Measurements from ENCODE around the gene PPP4R4.

Gene PPP4R4

DNA sequence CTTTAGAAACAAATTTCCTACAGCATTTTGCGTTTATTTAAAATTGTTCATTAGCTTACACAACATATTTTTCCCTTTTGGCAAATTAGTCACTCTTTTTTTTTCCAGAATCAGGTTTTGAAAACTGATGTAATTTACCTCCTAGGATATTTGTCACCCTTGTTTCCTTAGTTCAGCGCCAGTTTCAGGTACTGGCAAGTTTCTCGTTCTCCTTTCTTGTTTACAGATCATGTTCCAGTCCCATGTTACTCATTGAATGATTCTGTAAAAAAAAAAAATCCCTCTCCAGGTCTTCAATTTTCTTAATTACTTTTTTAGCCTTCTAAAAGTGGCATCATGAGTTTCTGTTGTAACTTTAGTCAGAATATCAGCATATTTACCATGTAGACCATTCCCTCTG, 2.7 kb downstream of the PPP4R4 start:
- no peak overlapping the region for H2BK5ac ChIP-seq (ENCODE audit: low read length)
- no peak overlapping the region for H3K4ac ChIP-seq (ENCODE audit: low read length)
- H3K9me3 ChIP-seq (replicated peaks in 1 of 2; ENCODE audit: control insufficient read depth in 2 of 2, insufficient read depth in 1 of 2, low read depth in 1 of 2, low read length in 2 of 2) = no peaks in the 10 kb centered on the region
- no peak for DNase-seq (ENCODE audit: low spot score)
- WGBS, 2 donors (ENCODE audit: extremely low coverage in 2 of 2, insufficient read length in 2 of 2, insufficient replicate concordance in 1 of 2) = no CpG with 5 or more reads among the region's 3 CpGs
- no peak overlapping the region for H2AK5ac ChIP-seq (ENCODE audit: low read depth, low read length)
- no peak overlapping the region for H2AFZ ChIP-seq (ENCODE audit: low read length)
- no peak overlapping the region for H2BK120ac ChIP-seq (ENCODE audit: low read depth, low read length)
- no peak overlapping the region for H3K27ac ChIP-seq (replicated peaks; ENCODE audit: low read length)
- H3K9ac ChIP-seq (ENCODE audit: low read depth, low read length, poor library complexity) = no peak overlapping the region
- no peak overlapping the region for H3K23ac ChIP-seq (ENCODE audit: low read depth, low read length, poor library complexity)
- H2BK15ac ChIP-seq (ENCODE audit: low read length) = no peak overlapping the region
- H3K4me3 ChIP-seq (ENCODE audit: low read length in 2 of 2) = no peak overlapping the region
- H3K27me3 ChIP-seq (ENCODE audit: control insufficient read depth in 3 of 3, insufficient read depth in 3 of 3, low read depth in 1 of 3, low read length in 3 of 3) = peaks cover 0 to 11% (median 0%) of the 10 kb centered on the region in 3 experiments
- H3K4me2 ChIP-seq (ENCODE audit: insufficient read depth, low read length, poor library complexity, severe bottlenecking) = no peak overlapping the region
- no peak overlapping the region for H3K18ac ChIP-seq (ENCODE audit: low read length)
- H3K14ac ChIP-seq (ENCODE audit: low read length) = no peak overlapping the region
- H3K79me1 ChIP-seq (ENCODE audit: low read depth, low read length) = peaks cover 3% of the 10 kb centered on the region
- H3K4me1 ChIP-seq (ENCODE audit: control insufficient read depth in 2 of 2, insufficient read depth in 1 of 2, low read depth in 1 of 2, low read length in 2 of 2) = peaks cover 3 to 7% of the 10 kb centered on the region in 2 donors
- no peaks in the 10 kb centered on the region for H3K36me3 ChIP-seq (replicated peaks in 1 of 2; ENCODE audit: control insufficient read depth in 2 of 2, insufficient read depth in 2 of 2, low read length in 2 of 2)
- H4K8ac ChIP-seq (ENCODE audit: low read depth, low read length) = no peak overlapping the region
- no peak overlapping the region for H2BK12ac ChIP-seq (ENCODE audit: low read length)
- H4K91ac ChIP-seq (ENCODE audit: low read depth, low read length, poor library complexity) = no peak overlapping the region

DNA sequence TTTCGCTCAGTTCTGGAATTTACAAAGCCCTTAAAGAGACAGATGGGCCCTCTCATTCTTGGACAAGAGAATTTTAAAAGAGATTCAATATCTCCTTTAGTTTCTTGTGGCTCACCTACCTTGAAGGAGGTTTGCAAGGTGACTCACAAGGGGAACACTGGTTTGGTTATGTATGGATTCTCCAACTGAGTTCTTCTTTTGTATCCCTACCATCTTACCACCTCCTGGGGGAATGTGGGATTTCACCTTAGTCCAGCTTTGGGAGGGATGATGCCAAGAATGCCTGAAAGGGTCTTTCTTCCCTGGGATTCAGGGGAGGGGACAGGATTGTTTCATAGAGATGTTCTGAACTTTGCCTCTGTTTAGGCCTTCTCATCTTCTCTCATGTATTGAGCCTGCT, 3.7 kb downstream of the PPP4R4 start:
- Histone ChIP-seq H3K4me1 (ENCODE audit: control insufficient read depth in 2 of 2, insufficient read depth in 1 of 2, low read depth in 1 of 2, low read length in 2 of 2) (peaks cover 3 to 7% of the 10 kb centered on the region in 2 donors), H2AK5ac (ENCODE audit: low read depth, low read length) (no peak overlapping the region), H4K91ac (ENCODE audit: low read depth, low read length, poor library complexity) (no peak overlapping the region), H3K18ac (ENCODE audit: low read length) (no peak overlapping the region), H4K8ac (ENCODE audit: low read depth, low read length) (no peak overlapping the region), H3K4me3 (ENCODE audit: low read length in 2 of 2) (no peak overlapping the region), H3K27me3 (ENCODE audit: control insufficient read depth in 3 of 3, insufficient read depth in 3 of 3, low read depth in 1 of 3, low read length in 3 of 3) (peaks cover 0 to 3% (median 0%) of the 10 kb centered on the region in 3 experiments), H2BK120ac (ENCODE audit: low read depth, low read length) (no peak overlapping the region), H3K9ac (ENCODE audit: low read depth, low read length, poor library complexity) (no peak overlapping the region), H3K9me3 (replicated peaks in 1 of 2; ENCODE audit: control insufficient read depth in 2 of 2, insufficient read depth in 1 of 2, low read depth in 1 of 2, low read length in 2 of 2) (no peaks in the 10 kb centered on the region), H3K14ac (ENCODE audit: low read length) (no peak overlapping the region), H3K23ac (ENCODE audit: low read depth, low read length, poor library complexity) (no peak overlapping the region), H2BK12ac (ENCODE audit: low read length) (no peak overlapping the region), H2AFZ (ENCODE audit: low read length) (no peak overlapping the region), H3K79me1 (ENCODE audit: low read depth, low read length) (peaks cover 3% of the 10 kb centered on the region), H3K4ac (ENCODE audit: low read length) (no peak overlapping the region), H2BK15ac (ENCODE audit: low read length) (no peak overlapping the region), H3K27ac (replicated peaks; ENCODE audit: low read length) (no peak overlapping the region), H3K36me3 (replicated peaks in 1 of 2; ENCODE audit: control insufficient read depth in 2 of 2, insufficient read depth in 2 of 2, low read length in 2 of 2) (no peaks in the 10 kb centered on the region), H3K4me2 (ENCODE audit: insufficient read depth, low read length, poor library complexity, severe bottlenecking) (no peak overlapping the region), H2BK5ac (ENCODE audit: low read length) (no peak overlapping the region)
- DNase-seq (ENCODE audit: low spot score) = no peak
- no CpG with 5 or more reads among the region's 1 CpG for WGBS, 2 donors (ENCODE audit: extremely low coverage in 2 of 2, insufficient read length in 2 of 2, insufficient replicate concordance in 1 of 2)

DNA sequence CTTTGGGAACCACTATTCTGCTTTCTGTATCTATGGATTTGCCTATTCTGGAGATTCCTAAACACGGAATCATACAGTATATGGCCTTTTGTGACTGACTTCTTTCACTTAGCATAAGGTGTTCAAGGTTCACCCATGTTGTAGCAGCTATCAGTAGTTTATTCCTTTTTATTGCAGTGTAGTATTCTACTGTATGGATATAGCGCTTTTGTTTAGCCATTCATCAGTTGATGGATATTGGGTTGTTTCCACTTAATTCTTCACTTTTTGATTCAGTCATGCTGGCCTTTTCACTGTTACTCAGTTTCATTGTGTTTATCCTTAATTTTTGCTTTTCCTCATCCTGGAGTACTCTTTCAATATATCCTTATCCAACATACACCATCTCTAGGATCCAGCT, 5.1 kb downstream of the PPP4R4 start:
- Histone ChIP-seq H2BK15ac (ENCODE audit: low read length) (no peak overlapping the region), H3K4me2 (ENCODE audit: insufficient read depth, low read length, poor library complexity, severe bottlenecking) (no peak overlapping the region), H3K79me1 (ENCODE audit: low read depth, low read length) (peaks cover 3% of the 10 kb centered on the region), H3K4ac (ENCODE audit: low read length) (no peak overlapping the region), H2BK12ac (ENCODE audit: low read length) (no peak overlapping the region), H2BK120ac (ENCODE audit: low read depth, low read length) (no peak overlapping the region), H3K23ac (ENCODE audit: low read depth, low read length, poor library complexity) (no peak overlapping the region), H4K8ac (ENCODE audit: low read depth, low read length) (no peak overlapping the region), H3K36me3 (replicated peaks in 1 of 2; ENCODE audit: control insufficient read depth in 2 of 2, insufficient read depth in 2 of 2, low read length in 2 of 2) (no peaks in the 10 kb centered on the region), H3K27ac (replicated peaks; ENCODE audit: low read length) (no peak overlapping the region), H3K18ac (ENCODE audit: low read length) (no peak overlapping the region), H3K27me3 (ENCODE audit: control insufficient read depth in 3 of 3, insufficient read depth in 3 of 3, low read depth in 1 of 3, low read length in 3 of 3) (no peaks in the 10 kb centered on the region), H4K91ac (ENCODE audit: low read depth, low read length, poor library complexity) (no peak overlapping the region), H2AFZ (ENCODE audit: low read length) (no peak overlapping the region), H3K14ac (ENCODE audit: low read length) (no peak overlapping the region), H2AK5ac (ENCODE audit: low read depth, low read length) (no peak overlapping the region), H3K9ac (ENCODE audit: low read depth, low read length, poor library complexity) (no peak overlapping the region), H3K4me1 (ENCODE audit: control insufficient read depth in 2 of 2, insufficient read depth in 1 of 2, low read depth in 1 of 2, low read length in 2 of 2) (peaks cover 5 to 7% of the 10 kb centered on the region in 2 donors), H3K9me3 (replicated peaks in 1 of 2; ENCODE audit: control insufficient read depth in 2 of 2, insufficient read depth in 1 of 2, low read depth in 1 of 2, low read length in 2 of 2) (no peaks in the 10 kb centered on the region), H2BK5ac (ENCODE audit: low read length) (no peak overlapping the region), H3K4me3 (ENCODE audit: low read length in 2 of 2) (no peak overlapping the region)
- no peak for DNase-seq (ENCODE audit: low spot score)
- no CpG with 5 or more reads among the region's 2 CpGs for WGBS, 2 donors (ENCODE audit: extremely low coverage in 2 of 2, insufficient read length in 2 of 2, insufficient replicate concordance in 1 of 2)

DNA sequence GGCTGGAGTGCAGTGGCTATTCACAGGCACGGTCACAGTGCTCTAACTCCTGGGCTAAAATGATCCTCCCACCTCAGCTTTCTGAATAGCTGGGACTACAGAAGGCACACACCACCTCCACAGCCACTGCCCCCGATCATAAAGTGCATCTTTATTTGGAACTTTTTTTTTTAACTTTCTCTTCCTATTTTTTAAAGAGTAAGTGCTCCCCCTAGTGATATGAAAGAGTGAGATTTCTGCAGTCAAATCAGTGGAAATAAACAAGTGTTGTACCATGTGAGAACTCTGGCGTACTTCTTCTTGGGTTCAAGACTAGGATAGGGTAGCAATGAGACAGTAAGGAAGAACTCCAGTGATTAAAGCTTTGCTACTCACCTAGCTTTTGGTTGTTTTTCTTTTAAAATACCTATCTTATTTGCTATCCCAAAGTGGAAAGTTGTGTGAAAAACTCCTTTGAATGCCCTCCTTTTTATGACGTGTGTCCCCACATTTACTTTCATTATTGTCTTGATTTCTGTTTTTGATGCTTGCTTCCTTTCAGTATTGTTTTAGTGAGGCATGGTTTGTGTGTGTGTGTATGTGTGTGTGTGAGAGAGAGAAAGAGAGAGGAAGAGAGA, 6.6 kb downstream of the PPP4R4 start:
- Histone ChIP-seq H2BK5ac (ENCODE audit: low read length) (no peak overlapping the region), H4K91ac (ENCODE audit: low read depth, low read length, poor library complexity) (no peak overlapping the region), H3K4me1 (ENCODE audit: control insufficient read depth in 2 of 2, insufficient read depth in 1 of 2, low read depth in 1 of 2, low read length in 2 of 2) (peaks cover 5% of the 10 kb centered on the region in 2 donors), H3K27ac (replicated peaks; ENCODE audit: low read length) (peak overlapping the region; percentile 31), H3K79me1 (ENCODE audit: low read depth, low read length) (no peaks in the 10 kb centered on the region), H2AK5ac (ENCODE audit: low read depth, low read length) (no peak overlapping the region), H4K8ac (ENCODE audit: low read depth, low read length) (no peak overlapping the region), H3K23ac (ENCODE audit: low read depth, low read length, poor library complexity) (no peak overlapping the region), H3K27me3 (ENCODE audit: control insufficient read depth in 3 of 3, insufficient read depth in 3 of 3, low read depth in 1 of 3, low read length in 3 of 3) (no peaks in the 10 kb centered on the region), H3K9ac (ENCODE audit: low read depth, low read length, poor library complexity) (no peak overlapping the region), H3K4ac (ENCODE audit: low read length) (no peak overlapping the region), H2AFZ (ENCODE audit: low read length) (peak overlapping the region; percentile 72), H2BK15ac (ENCODE audit: low read length) (no peak overlapping the region), H3K4me3 (ENCODE audit: low read length in 2 of 2) (no peak overlapping the region), H3K4me2 (ENCODE audit: insufficient read depth, low read length, poor library complexity, severe bottlenecking) (no peak overlapping the region), H2BK12ac (ENCODE audit: low read length) (no peak overlapping the region), H3K14ac (ENCODE audit: low read length) (no peak overlapping the region), H3K18ac (ENCODE audit: low read length) (no peak overlapping the region), H3K36me3 (replicated peaks in 1 of 2; ENCODE audit: control insufficient read depth in 2 of 2, insufficient read depth in 2 of 2, low read length in 2 of 2) (no peaks in the 10 kb centered on the region), H2BK120ac (ENCODE audit: low read depth, low read length) (no peak overlapping the region), H3K9me3 (replicated peaks in 1 of 2; ENCODE audit: control insufficient read depth in 2 of 2, insufficient read depth in 1 of 2, low read depth in 1 of 2, low read length in 2 of 2) (no peaks in the 10 kb centered on the region)
- no CpG with 5 or more reads among the region's 4 CpGs for WGBS, 2 donors (ENCODE audit: extremely low coverage in 2 of 2, insufficient read length in 2 of 2, insufficient replicate concordance in 1 of 2)
- peak; percentile 37 for DNase-seq (ENCODE audit: low spot score)

All from neuronal stem cell (in vitro differentiated cells).